H7 (cell line): ENCODE results near the gene PCTP. TPM values are rescaled to one million over a fixed set of nuclear protein-coding genes. Genes with fewer than 3 reads are reported as not detected.

ENCODE experiments used
- DNase-seq: peaks from one replicate; pipeline ENCODE4 v3.0.0; 2012
- H3K27me3 ChIP-seq: 2 replicates; pipeline ENCODE4 v1.6.0; 2011; ENCODE audit warnings: mild to moderate bottlenecking, low read length; ENCODE audit not compliant: control insufficient read depth, insufficient read depth
- H3K36me3 ChIP-seq: replicated peaks from 2 replicates; pipeline ENCODE4 v1.5.1; 2011; ENCODE audit warnings: low read length; ENCODE audit not compliant: control insufficient read depth, insufficient read depth
- H3K4me3 ChIP-seq: 2 replicates; pipeline ENCODE4 v1.5.1; 2011; ENCODE audit warnings: low read depth, mild to moderate bottlenecking, control low read depth, low read length, moderate library complexity; ENCODE audit not compliant: insufficient read depth
- total RNA-seq: library from RNA; depleted of rRNA; stranded (reverse); fragments of >200 nt; shearing (Covaris generic); gene quantifications from 2 replicates; pipeline ENCODE4 v1.2.3, GENCODE V29; 2014; rRNA removed

The PCTP gene
- total RNA-seq: 19.7 and 20.3 TPM in 2 replicates

- Histone ChIP-seq H3K27me3 (no peaks in the 10 kb centered on the region), H3K36me3 (no peaks in the 10 kb centered on the region), H3K4me3 (peak within 1 kb of the TSS; percentile 72)
- DNase-seq: peak; percentile 90
Observed at GRCh38 chr17:55750750-55751657, at the start of gene PCTP. TSS of gene PCTP (plus strand) at chr17:55751051. CDS start at chr17:55751104, 53 bp downstream.

- Histone ChIP-seq H3K27me3 (no peaks in the 10 kb centered on the region), H3K36me3 (no peaks in the 10 kb centered on the region), H3K4me3 (no peak overlapping the region)
- DNase-seq: no peak
Observed at GRCh38 chr17:55702150-55702549, 48.7 kb upstream of the PCTP start.

- no peaks in the 10 kb centered on the region for H3K27me3 ChIP-seq
- H3K36me3 ChIP-seq: no peaks in the 10 kb centered on the region
- no peak for DNase-seq
- no peak overlapping the region for H3K4me3 ChIP-seq
Observed at GRCh38 chr17:55704401-55704800, 46.5 kb upstream of the PCTP start.

- Histone ChIP-seq H3K36me3 (no peaks in the 10 kb centered on the region), H3K27me3 (no peaks in the 10 kb centered on the region), H3K4me3 (no peak overlapping the region)
- no peak for DNase-seq
Observed at GRCh38 chr17:55705847-55706246, 45.0 kb upstream of the PCTP start.

GRCh38 chr17:55706808-55707773 is 43.8 kb upstream of the PCTP start:
- H3K4me3 ChIP-seq: no peak overlapping the region
- peak; percentile 3 for DNase-seq
- H3K27me3 ChIP-seq: no peaks in the 10 kb centered on the region

GRCh38 chr17:55708175-55708974 is 42.5 kb upstream of the PCTP start:
- no peak for DNase-seq
- Histone ChIP-seq H3K4me3 (no peak overlapping the region), H3K36me3 (no peaks in the 10 kb centered on the region), H3K27me3 (no peaks in the 10 kb centered on the region)

More at GRCh38 chr17:55706808-55707773, 43.8 kb upstream of the PCTP start:
- no peaks in the 10 kb centered on the region for H3K36me3 ChIP-seq

GRCh38 chr17:55709440-55709839 is 41.4 kb upstream of the PCTP start:
- DNase-seq: no peak

GRCh38 chr17:55709984-55710383 is 40.9 kb upstream of the PCTP start:
- DNase-seq: no peak
- Histone ChIP-seq H3K27me3 (no peaks in the 10 kb centered on the region), H3K36me3 (no peaks in the 10 kb centered on the region), H3K4me3 (no peak overlapping the region)

More at GRCh38 chr17:55709440-55709839, 41.4 kb upstream of the PCTP start:
- H3K4me3 ChIP-seq: no peak overlapping the region
- no peaks in the 10 kb centered on the region for H3K27me3 ChIP-seq
- H3K36me3 ChIP-seq: no peaks in the 10 kb centered on the region

GRCh38 chr17:55710410-55710809 is 40.4 kb upstream of the PCTP start:
- DNase-seq: no peak

GRCh38 chr17:55710829-55711496 is 39.9 kb upstream of the PCTP start:
- Histone ChIP-seq H3K27me3 (no peaks in the 10 kb centered on the region), H3K36me3 (no peaks in the 10 kb centered on the region), H3K4me3 (no peak overlapping the region)
- DNase-seq: no peak

More at GRCh38 chr17:55710410-55710809, 40.4 kb upstream of the PCTP start:
- Histone ChIP-seq H3K36me3 (no peaks in the 10 kb centered on the region), H3K27me3 (no peaks in the 10 kb centered on the region), H3K4me3 (no peak overlapping the region)

GRCh38 chr17:55717432-55717831 is 33.4 kb upstream of the PCTP start:
- H3K27me3 ChIP-seq: no peaks in the 10 kb centered on the region
- H3K36me3 ChIP-seq: no peaks in the 10 kb centered on the region
- H3K4me3 ChIP-seq: no peak overlapping the region
- DNase-seq: no peak

GRCh38 chr17:55717898-55718735 is 32.7 kb upstream of the PCTP start:
- DNase-seq: no peak
- Histone ChIP-seq H3K36me3 (no peaks in the 10 kb centered on the region), H3K4me3 (no peak overlapping the region), H3K27me3 (no peaks in the 10 kb centered on the region)
